Suppressor macrophage (primary cell): ENCODE measurements around the gene NCOA1.
A peak's percentile ranks its signal among the peaks of the same experiment; 100 is the strongest.
"Not testable (repeated sequence)": the region's sequence is repeated elsewhere in the genome, so short reads cannot be mapped to it uniquely, and the experiment has no call there.

Experiments
- DNase-seq, 4 experiments: peaks; one replicate each; pipeline ENCODE4 v3.0.0-alpha.2; 2020 to 2022

The NCOA1 gene

DNA sequence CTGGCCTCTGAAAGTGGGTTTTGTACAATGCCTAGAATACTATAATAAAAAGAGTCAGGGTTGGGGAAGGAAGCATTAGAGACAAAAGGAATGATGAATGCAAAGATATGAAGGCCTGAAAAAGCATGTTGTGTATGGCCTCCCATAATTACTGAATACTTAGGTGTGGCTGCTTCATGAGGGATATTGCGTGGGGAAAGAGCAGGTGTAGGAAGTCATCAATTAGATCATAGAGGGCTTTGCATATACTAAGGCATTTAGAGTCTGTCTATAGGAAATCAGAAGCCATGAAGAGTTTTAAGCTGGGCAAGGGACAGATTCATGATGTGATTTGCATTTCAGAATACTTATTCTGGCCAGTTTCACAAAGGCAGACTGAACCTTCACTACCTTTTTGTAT is 48.2 kb downstream of the NCOA1 start:
- DNase-seq, result no peak

DNA sequence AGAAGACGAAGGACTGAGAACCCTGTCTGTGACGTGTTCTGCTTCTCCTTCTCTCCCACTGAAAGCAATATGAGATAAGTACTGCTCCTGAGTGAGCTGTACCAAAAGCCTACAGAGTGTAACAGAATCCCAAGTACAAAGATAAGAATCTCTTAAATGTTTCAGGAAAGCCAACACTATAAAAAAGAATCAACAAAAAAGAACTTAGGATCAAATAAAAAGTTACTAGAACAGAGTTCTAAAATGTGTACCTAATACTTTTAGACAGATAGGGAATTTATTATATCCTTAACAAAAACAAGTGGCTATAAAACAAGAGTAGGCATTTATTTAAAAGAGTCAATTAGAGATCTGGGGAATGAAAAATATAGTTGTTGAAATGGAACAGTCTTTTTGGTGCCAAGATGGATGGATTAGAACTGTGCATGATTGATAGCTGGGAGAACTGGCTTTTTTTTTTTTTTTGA is 49.0 kb downstream of the NCOA1 start:
- DNase-seq, result no peak

DNA sequence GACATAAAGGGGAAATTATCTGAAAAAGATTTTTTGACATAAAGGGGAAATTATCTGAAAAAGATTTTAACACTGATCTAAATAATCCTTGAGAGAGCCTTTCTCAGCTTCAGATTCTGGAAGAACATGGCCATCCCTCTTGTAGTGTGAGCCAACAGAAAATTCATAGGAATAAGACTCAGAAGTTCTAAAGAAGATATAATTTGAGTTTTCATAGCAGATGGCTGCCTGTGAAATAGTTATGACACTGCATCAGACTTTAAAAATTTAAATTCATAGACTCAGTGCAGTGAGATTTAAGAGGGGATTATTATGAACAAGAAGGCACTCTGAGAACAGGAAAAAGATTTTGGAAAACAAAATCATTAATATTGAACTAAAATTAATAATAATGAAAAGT is 50.6 kb downstream of the NCOA1 start:
- no peak for DNase-seq

DNA sequence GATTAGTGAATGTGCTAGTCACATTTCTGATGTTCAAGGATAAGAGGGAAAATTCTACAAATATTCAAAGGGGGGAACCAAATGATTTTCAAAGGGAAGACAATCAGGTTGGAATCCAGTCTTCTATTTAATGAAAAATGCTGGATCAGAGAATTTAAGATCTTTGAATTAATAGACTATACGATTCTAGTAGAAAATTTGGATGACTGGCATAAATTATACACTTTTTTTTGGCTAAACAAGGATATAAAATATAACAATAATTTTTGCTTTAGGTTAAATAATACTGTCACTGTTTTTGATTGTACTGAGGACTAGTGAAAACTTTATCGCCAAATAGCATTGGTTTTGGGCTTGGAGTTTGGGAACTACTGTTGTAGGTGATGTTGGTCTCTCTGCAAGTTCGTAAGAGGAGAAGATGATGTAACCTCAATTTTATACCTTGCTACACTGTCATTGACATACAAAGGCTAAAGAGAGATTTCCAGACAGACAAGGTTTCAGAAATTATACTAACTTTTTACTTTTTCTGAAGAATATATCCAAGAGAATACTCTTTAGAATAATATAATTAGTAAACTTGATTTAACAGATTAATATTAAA is 51.3 kb downstream of the NCOA1 start:
- DNase-seq, result no peak

DNA sequence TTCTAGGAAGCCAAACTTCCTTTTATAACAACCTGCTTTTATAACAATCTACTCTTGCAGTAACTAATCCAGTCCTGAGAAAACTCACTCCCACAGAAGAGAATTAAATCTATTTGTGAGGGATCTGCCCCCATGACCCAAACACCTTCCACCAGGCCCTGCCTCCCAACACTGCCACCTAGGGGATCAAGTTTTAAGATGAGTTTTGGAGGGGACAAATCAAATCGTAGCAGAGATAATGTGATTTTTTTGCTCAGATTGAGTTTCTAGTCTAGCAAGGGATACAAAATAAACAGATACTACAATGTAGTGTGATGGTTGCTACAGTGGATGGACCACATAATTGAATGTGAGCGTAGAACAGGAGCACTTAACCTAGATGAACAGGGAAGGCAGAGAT is 52.2 kb downstream of the NCOA1 start:
- DNase-seq, result peak in 2 of 4 experiments; percentile 6 to 14

DNA sequence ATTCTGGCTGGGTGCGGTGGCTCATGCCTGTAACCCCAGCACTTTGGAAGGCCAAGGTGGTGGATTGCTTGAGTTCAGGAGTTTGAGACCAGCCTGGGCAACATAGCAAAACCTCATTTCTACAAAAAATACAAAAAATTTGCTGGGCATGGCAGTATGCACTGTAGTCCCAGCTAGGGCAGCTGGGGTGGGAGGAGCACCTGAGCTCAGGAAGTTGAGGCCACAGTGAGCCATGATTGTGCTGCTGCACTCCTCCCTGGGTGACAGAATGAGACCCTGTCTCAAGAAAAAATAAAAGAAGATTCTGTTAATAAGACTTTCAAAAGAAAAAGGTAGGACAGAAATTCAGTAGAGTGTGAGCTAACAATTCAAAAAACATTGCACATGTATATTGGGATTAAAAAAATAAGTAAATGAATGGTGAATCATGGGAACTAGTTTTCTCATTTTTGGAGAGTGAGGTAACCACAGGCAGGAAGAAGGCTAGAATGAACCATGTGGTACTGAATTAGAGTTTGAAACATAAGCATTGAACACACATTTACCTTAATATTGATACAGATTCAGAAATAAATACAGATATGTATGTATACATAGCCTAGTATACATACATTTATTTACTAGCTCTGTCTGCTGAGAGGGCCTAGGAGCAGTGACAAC is 53.5 kb downstream of the NCOA1 start:
- DNase-seq, result no peak

DNA sequence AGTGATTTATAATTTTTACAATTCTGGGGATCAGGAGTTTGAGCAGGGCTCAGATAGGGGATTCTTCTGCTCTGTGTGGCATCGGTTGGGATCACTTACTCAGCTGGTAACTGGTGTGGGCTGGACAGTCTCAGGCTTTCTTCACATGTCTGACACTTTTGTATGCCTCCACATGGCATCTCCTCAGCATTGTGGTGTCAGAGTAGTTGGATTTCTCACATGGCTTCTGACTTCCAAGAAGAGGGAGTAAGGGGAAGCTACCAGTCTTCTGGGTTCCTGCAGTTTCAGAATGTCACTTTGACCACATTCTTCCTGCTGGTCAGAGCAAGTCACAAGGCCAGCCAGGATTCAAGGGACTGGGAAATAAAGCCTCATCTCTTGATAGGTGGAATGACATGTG is 55.6 kb downstream of the NCOA1 start:
- peak; percentile 58 to 77 (median 66) for DNase-seq

DNA sequence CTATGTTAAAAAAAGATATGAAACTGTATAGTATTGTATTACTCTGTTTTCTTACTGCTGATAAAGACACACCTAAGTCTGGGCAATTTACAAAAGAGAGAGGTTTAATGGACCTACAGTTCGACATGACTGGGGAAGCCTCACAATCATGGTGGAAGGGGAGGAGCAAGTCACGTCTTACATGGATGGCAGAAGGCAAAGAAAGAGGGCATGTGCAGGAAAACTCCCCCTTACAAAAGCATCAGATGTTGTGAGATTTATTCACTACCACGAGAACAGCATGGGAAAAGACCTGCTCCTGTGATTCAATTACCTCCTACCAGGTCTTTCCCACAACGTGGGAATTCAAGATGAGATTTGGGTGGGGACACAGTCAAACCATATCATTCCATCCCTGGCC is 57.0 kb downstream of the NCOA1 start:
- no peak for DNase-seq

DNA sequence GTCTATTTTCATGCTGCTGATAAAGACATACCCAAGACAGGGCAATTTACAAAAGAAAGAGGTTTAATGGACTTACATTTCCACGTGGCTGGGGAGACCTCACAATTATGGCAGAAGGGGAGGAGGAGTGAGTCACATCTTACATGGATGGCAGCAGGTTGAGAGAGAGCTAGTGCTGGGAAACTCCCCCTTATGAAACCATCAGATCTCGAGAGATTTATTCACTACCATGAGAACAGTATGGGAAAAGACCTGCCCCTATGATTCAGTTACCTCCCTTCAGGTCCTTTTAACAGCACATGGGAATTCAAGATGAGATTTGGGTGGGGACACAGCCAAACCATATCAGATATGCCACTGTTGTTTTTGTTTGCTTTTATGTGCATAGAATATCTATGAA is 59.2 kb downstream of the NCOA1 start:
- DNase-seq, result not testable (repeated sequence)

DNA sequence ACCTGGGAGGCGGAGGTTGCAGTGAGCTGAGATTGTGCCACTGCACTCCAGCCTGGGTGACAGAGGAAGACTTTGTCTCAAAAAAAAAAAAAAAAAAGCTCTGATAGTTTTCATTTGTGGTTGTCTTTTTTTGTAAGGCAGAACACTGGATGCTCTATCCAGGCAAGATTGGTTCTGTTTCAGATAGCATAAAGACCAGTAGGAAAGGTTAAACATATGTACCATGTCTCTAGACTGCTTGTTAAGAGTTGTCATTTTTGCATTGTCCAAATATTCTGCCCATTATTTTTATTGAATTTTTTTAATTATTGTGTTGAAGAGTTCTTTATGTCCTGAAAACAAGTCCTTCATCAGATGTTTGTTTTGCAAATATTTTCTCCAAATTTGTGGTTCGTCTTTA is 60.0 kb downstream of the NCOA1 start:
- no peak for DNase-seq

DNA sequence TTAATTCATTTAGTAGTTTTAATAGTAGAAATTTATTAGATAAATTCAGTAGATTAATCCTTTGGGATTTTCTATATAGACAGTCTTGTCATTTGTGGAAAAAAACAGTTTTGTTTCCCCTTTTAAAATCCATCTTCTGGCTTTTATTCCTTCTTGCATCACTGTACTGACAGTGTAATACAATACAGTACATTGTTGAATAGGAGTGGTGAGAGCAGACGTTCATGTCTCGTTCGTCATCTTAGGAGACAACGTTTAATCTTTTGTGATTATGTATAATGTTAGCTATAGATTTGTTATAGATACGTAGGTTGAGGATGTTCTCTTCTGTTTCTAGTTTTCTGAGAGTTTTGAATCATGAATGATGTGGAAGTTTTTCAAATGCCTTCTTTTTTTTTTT is 61.8 kb downstream of the NCOA1 start:
- DNase-seq, result no peak

DNA sequence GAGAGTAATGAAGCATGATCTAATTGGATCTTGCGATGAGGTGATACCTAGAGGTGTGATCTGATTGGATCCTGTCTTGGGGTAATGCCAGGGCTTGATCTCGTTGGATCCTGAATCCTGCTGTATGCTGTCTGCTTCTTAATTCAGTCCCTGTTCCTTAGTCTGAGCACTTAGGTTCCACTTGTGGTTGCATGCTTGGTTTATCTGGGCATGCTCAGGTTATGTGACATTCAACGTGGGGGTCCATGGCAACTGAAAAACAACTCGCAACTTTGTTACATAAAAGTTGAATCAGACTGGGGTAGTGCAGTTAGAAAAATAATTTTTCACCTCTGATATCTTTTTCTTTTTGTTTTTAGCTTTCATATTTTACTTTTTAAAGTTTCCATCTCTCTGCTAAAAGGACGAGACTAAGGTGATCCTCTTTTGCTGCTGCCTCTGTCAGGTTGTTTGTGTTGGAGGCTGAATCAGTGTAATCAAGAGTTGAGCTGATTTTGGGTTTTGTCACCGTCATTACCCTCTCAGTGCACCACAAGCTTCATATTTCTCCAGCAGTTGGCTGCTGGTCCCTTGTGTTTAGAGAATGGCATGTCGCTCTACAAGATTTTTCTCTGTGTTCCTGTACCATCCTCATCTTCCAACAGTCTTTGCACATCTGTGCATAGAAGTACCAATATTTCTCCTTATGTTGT is 67.9 kb downstream of the NCOA1 start:
- DNase-seq, result no peak

DNA sequence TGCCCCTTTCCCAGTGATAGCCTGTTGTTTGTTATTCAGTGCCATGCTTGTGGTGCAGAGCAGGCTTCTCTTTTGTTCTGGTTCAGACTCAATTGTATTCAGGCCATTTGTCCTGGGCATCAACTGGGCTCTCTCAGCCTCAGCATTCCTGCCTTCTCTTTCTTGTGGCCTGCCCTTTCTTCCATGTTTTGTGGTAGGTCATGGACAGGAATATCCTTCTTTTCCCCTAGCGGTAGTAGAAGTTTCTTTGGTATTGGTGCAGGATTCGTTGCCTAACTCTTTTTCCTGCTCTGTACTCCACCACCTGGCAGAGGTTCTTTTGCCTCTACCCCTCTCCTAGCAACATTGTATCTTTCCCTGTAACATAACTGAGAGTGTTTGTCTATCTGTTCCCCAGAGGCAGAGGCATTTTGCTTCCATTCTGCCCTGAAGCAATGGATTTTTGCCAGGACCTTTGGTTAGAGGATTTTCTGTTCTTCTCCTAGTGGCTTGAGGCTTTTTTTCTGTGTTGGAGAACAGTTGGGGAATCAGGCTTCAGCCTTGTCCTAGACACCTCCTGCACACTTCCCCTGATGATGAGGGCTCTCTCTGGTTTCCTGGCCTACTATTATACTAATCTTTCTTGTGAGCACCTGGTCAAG is 68.5 kb downstream of the NCOA1 start:
- DNase-seq, result no peak

DNA sequence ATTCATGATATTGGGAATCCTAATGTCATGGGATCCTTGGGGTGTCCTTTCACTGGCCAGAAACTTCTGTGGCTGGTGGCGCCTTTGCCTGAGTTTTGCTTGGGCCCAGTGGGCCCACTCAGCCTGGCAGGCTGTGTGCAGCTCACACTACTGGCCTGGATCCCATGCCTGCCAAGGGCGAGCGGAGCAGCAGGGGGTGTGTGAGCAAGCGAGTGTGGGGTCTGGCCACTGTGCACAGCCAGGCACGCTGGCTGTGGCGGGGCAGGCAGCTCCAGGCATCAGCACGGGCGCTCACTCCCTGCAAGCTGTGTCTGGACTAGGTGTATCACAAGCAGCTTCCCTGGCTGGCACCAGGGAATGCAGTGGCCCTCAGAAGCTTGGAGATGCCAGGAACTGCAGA is 74.5 kb downstream of the NCOA1 start:
- no peak for DNase-seq

DNA sequence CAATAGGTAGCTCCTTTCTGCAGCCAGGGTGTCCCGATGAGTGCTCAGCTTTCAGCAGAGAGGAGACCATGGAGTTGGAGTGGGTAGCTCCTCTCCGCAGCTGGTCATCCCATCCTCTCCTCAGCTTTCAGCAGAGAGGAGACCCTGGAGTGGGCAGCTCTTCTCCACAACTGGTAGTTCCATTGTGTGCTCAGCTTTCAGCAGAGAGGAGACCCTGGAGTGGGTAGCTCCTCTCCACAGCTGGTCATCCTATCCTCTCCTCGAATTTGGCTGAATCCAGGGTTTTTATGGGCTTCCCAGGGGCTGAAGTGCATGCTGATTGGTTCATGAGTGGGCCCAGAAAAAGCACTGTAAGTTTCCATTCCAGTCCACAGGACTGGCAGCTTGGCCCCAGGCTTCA is 75.2 kb downstream of the NCOA1 start:
- no peak for DNase-seq

DNA sequence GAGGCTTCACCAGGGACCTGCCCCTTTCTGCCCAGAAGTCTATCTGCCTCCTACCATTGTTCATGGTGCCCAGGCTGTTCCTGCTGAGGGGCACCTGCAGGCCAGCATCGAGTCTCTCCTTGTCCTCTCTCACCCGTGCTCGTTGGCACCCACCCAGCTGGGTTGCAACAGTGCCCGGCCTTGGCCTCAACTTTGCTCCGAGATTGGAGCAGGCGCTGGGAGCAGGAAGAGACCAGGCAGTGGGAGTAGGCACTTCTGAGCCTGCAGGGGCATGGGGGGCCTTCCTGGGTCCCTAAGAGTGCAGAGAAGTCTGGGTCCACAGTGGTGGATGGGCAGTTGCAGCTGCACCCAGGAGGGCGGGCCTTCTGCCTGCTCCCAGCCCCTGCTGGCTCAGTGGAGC is 75.6 kb downstream of the NCOA1 start:
- DNase-seq, result no peak

DNA sequence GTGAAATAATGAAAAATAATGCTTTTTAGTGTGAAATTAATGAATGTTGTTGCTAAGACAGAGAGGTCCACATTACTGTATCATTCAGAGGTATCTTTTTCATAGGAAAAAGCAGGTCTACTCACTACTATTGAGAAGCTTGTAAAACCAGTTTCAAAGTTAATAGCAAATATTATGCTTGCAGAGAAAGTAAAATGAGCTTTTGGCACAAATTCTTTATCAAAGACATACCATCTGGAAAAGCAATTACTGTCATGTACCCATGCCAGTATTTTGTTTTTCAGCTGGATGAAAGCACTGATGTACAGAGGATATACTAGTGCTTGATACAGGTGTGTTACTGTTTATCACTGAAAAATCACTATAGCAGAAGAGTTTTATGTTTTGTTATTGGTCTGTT is 77.5 kb downstream of the NCOA1 start:
- no peak for DNase-seq

DNA sequence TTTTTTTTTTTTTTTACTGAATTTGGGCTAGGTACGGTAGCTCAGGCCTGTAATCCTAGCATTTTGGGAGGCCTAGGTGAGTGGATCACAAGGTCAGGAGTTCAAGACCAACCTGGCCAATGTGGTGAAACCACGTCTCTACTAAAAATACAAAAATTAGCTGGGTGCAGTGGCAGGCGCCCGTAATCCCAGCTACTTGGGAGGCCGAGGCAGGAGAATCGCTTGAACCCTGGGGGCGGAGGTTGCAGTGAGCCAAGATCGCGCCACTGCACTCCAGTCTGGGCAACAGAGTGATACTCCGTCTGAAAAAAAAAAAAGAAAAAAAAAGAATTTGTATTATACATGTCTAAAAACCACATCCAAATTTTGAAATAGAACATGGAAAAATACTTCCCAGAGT is 78.5 kb downstream of the NCOA1 start:
- not testable (repeated sequence) for DNase-seq

DNA sequence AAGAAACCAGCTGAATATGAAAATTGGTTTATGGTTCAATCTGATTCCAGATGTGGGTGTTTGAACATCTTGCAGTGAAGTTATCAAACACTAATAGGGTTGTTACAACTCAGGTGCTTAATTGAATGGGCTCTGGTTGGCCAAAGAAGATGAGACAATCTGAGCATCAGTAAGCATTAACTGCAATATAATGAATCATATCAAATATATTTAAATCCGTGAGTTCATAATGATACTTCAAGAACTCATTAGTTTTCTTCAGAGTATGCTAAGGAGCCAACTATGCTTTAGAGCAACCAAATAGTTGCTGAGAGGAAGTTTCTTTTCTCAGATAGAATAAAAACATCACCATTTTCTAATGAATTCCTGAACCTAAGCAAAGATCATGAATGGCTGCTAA is 79.2 kb downstream of the NCOA1 start:
- DNase-seq, result no peak

DNA sequence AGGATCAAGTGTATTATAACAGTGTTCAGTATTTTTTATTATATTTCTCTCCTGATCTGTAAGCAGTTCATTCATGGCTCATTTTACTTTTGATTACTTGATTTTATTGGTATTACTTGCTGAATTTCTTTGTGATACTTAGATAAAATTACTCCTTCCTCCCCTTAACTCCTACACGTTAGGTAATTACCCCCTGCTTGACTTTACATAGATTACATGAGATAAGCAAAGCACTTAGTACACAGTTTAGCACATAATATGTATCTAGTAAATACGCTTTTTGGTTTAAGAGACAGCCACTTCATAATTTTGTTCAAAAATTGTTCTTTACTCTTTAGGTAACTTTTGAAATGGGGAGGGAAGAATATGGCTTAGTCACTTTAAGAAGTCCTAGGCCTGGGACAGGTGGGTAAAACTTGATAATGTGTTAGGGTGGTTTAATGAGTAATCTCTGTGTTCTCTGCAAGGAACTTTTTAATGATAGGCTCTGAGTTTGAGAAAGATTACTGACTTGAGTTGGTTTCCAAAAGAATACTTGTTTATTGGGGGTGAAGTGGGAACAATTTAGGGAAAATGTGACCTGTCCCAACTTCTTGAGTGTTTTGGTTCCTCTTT is 80.9 kb downstream of the NCOA1 start:
- no peak for DNase-seq

DNA sequence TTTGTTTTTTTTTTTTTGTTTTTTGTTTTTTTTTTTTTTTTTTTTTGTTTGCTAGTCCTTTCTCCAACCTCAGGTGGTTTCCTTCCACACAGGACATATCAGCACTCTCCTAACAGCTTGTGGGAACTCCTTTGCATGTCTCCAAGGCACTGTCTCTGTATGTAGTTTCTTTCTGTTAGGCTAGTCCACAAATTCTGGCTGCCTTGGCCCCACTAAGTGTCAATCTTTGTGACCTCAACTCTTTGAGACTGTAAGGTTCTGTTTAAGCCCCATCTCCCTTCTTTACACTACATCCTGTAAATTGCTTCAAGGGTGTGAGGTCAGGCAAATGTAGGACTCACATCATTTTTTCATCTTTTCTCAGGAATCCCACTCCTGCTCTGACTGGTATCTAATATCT is 85.1 kb downstream of the NCOA1 start:
- no peak for DNase-seq

DNA sequence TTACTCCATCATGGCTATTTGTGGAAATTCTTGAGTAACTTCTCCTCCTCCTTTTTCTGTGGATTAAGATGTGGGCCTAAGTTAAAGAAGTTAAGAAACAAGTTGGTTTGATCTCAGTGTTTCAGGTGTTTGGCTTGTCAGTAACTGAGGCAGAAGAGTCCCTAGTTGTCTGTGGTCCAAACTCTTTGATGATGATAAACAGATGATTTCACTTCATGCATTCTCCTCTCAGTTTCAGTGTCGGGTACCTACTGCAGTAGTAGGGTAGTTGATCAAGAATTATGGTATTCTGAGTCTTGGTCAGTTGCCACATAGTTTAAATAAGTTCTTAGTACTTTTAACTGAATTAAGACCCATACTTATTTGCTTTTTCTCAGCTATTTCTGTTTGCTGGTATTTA is 85.6 kb downstream of the NCOA1 start:
- no peak for DNase-seq

DNA sequence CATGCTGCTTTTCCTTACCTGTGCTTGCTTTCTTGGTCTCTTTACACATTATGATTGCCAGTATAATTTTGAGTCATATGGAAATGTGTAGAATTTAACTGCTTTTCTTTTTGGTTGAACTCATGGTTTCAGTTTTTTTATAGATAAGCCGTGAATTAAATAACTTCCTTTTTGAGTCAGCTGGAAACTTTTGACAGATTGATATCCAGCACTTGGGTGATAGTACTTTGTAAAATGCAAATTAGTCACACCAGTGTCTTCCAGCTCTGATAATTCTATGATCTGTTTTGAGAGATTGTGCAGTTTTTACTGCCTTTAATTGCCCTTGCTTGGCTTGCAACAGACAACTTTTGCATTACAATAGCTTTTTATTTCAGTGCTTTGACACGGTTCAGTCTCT is 86.4 kb downstream of the NCOA1 start:
- DNase-seq, result peak in 1 of 4 experiments; percentile 2
